AML-193 (cell line): ENCODE measurements around the gene DPM3.
A peak's percentile ranks its signal among the peaks of the same experiment; 100 is the strongest.
"Not testable (repeated sequence)": the region's sequence is repeated elsewhere in the genome, so short reads cannot be mapped to it uniquely, and the experiment has no call there.

Experiments
- DNase-seq, 2 experiments: peaks; one replicate each; lab custom pipeline; 2025; lab: John Stamatoyannopoulos, UW

Gene DPM3

DNA sequence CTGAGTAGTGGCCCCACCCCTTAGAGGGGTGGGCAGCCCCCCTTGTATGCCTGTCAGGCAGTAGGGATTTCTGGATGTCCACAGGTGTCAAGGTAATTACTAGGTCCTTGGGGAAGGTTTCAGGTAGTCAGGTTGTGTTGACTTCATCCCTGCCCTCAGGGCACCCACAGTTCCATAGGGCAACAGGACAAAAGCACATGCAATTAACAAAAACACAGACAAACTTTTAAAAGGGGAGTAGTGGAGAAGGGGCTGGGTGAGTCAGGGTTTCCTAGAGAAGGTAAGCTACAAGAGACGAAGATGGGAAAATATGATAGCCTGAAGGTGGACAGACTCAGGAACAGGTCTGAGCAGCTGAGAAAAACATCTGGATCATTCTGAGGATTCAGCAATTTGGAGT is 18.7 kb upstream of the DPM3 start:
- DNase-seq, result no peak

DNA sequence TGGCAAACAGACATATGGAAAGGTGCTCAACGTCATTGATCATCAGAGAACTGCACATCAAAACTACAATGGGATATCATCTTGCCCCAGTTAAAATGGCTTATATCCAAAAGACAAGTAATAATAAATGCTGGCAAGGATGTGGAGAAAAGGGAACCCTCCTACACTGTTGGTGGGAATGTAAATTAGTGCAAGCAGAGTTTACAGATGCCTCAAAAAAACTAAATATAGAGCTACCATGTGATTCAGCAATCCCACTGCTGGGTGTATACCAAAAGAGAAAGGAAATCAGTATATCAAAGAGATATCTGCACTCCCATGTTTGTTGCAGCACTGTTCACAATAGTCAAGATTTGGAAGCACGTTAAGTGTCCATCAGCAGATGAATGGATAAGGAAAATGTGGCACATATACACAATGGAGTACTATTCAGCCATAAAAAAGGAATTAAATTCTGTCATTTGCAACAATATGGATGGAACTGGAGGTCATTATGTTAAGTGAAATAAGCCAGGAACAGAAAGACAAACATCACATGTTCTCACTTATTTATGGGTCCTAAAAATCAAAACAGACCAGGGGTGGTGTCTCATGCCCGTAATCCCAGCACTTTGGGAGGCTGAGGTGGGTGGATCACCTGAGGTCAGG is 15.8 kb upstream of the DPM3 start:
- not testable (repeated sequence) for DNase-seq

- DNase-seq, result no peak
Observed at GRCh38 chr1:155145491-155145890, 5.2 kb upstream of the DPM3 start.

GRCh38 chr1:155141749-155142148 is 1.4 kb upstream of the DPM3 start:
- DNase-seq, result no peak

- no peak for DNase-seq
Observed at GRCh38 chr1:155140630-155140953, 261 bp upstream of the DPM3 start.

- DNase-seq, result no peak
Observed at GRCh38 chr1:155137154-155137949, 3.0 kb downstream of the DPM3 start.

DNA sequence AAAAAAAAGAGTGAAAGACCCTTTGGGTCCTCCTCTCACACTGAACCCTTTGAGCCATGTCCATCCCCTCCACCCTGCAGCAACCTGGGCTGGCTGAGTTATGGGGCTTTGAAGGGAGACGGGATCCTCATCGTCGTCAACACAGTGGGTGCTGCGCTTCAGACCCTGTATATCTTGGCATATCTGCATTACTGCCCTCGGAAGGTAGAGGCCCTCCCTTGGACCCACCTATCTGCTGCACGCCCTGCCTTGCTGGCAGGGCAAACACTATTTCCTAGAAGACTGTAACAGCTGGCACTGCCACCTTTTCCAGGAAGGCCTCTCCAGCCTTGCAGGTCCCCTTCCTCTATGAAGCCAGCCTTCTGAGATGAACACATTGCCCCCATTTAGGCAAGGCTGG is 3.6 kb downstream of the DPM3 start:
- DNase-seq, result no peak

- DNase-seq, result peak; percentile 81
Observed at GRCh38 chr1:155135415-155136028, 4.8 kb downstream of the DPM3 start, which contains the start of gene SLC50A1. Gene SLC50A1 (plus strand): TSS chr1:155135852. CDS start chr1:155135912, 60 bp downstream.

DNA sequence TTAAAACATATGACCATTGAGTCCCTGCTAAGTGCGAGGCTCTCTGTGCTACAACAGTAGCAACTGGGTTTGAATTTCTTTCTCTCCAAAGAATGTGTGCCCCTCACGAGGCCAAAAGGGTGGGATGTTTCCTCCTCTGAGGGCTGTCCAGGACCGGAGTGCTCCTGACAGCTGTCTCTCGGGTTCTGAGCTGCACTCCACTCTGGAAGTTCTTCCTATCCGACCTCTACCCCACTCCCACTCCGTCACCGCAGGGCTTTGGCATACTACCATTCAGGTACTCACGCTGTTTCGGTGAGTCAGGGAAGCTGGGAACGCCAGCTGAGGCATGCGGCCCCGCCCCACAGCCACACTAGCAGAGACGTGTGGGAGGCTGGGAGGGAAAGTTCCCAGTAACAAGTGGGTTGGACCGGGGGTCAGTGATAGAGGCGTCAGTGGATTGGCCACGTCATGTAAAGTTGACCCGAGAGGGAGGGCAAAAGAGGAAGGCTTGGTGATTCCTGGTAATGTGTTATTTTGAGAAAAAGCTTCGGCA is 5.4 kb downstream of the DPM3 start:
- DNase-seq, result peak; percentile 55 to 58

GRCh38 chr1:155134322-155134721 is 6.0 kb downstream of the DPM3 start:
- DNase-seq, result no peak

GRCh38 chr1:155133799-155134281 is 6.5 kb downstream of the DPM3 start:
- DNase-seq, result no peak

DNA sequence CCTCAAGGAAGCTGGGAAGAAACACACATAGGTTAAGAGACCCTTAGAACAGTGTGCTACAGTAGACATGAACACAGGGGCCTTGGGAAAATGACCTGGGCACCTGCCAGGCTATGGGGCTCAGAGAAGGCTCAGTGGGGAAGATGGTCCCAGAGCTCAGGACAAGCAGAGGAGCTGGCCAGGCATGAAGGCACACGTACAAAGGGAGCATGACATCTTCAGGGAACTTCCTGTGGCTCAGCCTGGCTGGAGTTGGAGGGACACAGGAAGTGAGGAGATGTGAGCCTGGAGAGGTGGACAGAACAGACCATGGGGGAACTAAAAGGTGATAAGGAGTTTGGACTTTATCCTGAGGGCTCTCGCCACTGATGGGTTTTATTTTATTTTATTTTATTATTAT is 8.5 kb downstream of the DPM3 start:
- DNase-seq, result no peak

- no peak for DNase-seq
Observed at GRCh38 chr1:155131285-155131684, 9.0 kb downstream of the DPM3 start.

- no peak for DNase-seq
Observed at GRCh38 chr1:155130272-155131006, 9.9 kb downstream of the DPM3 start.

GRCh38 chr1:155128755-155129473 is 11.4 kb downstream of the DPM3 start:
- peak in 1 of 2 experiments; percentile 6 for DNase-seq

DNA sequence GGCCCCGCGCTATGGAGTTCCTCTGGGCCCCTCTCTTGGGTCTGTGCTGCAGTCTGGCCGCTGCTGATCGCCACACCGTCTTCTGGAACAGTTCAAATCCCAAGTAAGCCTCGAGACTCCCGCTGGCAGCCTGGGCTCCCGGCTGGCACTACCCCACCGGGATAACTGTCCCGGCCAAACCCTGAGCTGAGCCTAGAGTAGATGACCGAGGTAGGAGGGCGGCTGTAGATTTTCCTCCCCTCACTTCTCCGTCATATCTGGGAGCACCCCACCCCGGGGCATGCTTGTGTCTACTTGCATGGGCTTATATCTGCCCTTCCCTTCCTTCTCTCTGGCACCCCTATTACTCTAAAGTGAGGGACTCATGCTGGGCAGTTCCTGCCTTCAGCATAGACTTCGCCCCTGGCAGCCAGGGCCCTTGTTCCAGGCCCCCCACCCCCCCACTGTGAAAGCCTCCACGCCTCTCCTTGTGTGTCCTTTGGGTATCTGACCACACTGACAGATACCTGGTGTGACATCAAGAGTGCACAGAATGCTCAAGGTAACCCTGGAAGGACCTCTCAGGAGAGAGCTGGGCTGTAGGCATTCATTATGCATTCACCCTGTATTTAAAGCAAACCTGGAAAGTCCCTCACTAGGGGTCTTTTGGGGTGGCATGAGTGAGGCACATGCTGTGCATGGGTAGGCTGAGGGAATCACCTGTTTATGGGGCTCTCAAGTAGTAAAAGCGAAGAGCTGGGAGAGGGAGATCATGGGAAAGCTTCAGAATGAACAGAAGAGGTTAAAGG is 12.2 kb downstream of the DPM3 start:
- no peak for DNase-seq

DNA sequence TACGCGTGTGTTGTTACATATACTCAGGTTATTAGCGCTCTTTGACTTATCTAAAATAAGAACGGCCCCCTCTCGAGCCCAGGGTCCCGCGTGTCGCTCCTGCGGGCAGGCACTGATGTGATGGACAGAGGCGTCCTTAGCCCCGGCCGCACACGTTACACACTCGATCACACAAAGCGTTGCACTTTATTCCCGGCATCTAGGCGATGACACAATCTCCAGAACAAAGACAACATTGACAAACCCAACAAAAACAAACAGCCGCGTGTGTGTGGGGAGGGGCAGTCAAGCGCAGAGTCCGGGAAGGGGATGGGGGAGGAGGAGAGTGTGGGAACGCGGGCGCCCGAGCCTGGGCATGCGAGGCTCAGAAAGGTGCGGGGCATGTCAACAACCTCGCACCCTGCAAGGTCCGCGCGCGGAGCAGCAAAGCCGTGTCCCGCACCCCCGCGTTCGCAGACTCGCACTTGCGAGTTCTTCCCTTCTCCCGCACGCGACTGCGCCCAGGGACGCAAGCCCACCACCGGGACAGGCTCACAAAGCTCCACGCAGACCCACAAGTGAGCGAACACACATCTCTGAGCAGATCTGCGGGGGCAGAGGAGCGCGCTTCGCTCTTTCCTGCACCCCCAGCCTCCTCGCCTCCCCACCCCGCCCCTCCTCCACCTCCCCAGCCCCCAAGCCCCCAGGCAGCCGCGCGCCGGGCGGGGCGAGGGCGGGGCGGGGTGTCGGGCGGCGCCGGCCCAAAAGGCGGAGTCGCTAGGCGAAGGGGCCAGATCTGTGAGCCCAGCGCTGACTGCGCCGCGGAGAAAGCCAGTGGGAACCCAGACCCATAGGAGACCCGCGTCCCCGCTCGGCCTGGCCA is 13.0 kb downstream of the DPM3 start, which contains the start of gene EFNA1:
TSS of gene EFNA1 (plus strand) at position 772 of the 862 bp plus-strand sequence. CDS start 102 bp downstream, outside the sequence.
- no peak for DNase-seq

DNA sequence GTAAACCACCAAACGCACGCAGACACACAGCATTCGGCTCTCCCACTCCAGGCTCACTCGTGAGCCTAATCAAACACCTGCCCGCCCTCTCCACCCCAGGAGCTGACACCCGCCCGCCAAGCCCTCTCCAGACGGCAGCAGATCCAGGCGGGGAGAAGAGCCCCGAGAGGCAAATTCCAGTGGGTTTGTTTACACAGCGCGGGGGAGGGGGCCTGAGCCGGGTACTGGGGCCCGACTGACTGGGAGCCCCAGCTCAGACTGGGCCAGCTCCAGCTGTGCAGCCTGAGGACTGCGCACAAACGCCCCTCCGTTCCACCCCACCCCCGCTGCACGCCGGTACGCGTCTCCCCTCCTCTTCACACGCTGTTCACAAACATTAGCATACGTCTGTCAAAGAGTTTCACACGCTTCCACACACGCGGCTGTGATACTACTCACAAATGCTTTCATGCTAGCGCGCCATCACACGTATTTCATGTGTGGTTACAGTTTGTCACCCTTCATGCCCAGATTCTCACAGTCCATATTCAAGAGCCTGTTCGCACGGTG is 13.7 kb downstream of the DPM3 start:
- DNase-seq, result no peak

GRCh38 chr1:155125946-155126555 is 14.3 kb downstream of the DPM3 start:
- DNase-seq, result no peak
